Measurements from ENCODE around the gene AOPEP. TPM values are rescaled to one million over a fixed set of nuclear protein-coding genes. Genes with fewer than 3 reads are reported as not detected.
A peak's percentile ranks its signal among the peaks of the same experiment; 100 is the strongest.

The AOPEP gene
- total and polyA plus RNA-seq, 2 of the 13 experiments (the other 11 are each of a cell fraction or from before 2014, with no cell fraction given), result 22.2 to 41.6 TPM

GRCh38 chr9:94922098-94922607, 195.7 kb downstream of the AOPEP start (continued):
- TF ChIP-seq RERE (CRISPR knock-in tag; IDR thresholded peaks at IDR 0.05; ENCODE audit: low read depth) (no peak), CENPBD1 (CRISPR knock-in tag; IDR thresholded peaks at IDR 0.05; ENCODE audit: borderline replicate concordance, low read depth) (no peak), NCOA5 (CRISPR knock-in tag; IDR thresholded peaks at IDR 0.05) (no peak), ZBTB42 (CRISPR knock-in tag; IDR thresholded peaks at IDR 0.05) (no peak), TEAD3 (CRISPR knock-in tag; optimal IDR thresholded peaks at IDR 0.05; ENCODE audit: borderline replicate concordance) (peak; percentile 99), ZSCAN30 (CRISPR knock-in tag; IDR thresholded peaks at IDR 0.05) (no peak), ZBTB25 (CRISPR knock-in tag; IDR thresholded peaks at IDR 0.05) (0 out of 2 replicates have a peak, but pooled peaks have one; percentile 12), ZNF333 (CRISPR knock-in tag; IDR thresholded peaks at IDR 0.05; ENCODE audit: borderline replicate concordance) (no peak), AKAP8 (CRISPR knock-in tag; IDR thresholded peaks at IDR 0.05) (no peak), SAP130 (CRISPR knock-in tag; IDR thresholded peaks at IDR 0.05; ENCODE audit: low read depth) (peak; percentile 63), SKI (IDR thresholded peaks at IDR 0.05; ENCODE audit: partially characterized antibody) (peak; percentile 80), SIN3A (IDR thresholded peaks at IDR 0.05; ENCODE audit: borderline replicate concordance, low read depth, low read length) (no peak), ERF (CRISPR knock-in tag; IDR thresholded peaks at IDR 0.05) (peak; percentile 57; the same call in 1 of the 2 replicates), NFYB (CRISPR knock-in tag; IDR thresholded peaks at IDR 0.05) (no peak), TEAD2 (CRISPR knock-in tag; IDR thresholded peaks at IDR 0.05) (no peak), ZNF253 (CRISPR knock-in tag; IDR thresholded peaks at IDR 0.05; ENCODE audit: borderline replicate concordance) (no peak), ARID5B (CRISPR knock-in tag; IDR thresholded peaks at IDR 0.05) (peak; percentile 87), ZGPAT (CRISPR knock-in tag; IDR thresholded peaks at IDR 0.05) (peak; percentile 53; the same call in 1 of the 2 replicates), ZIK1 (CRISPR knock-in tag; IDR thresholded peaks at IDR 0.05; ENCODE audit: borderline replicate concordance, low read depth) (no peak)
